CD4-positive, CD25-positive, alpha-beta regulatory T cell (primary cell): ENCODE measurements around the gene LECT2. TPM values are rescaled to one million over a fixed set of nuclear protein-coding genes. Genes with fewer than 3 reads are reported as not detected.

ENCODE experiments used
- ATAC-seq, 2 donors: fragments of 150-1000 bp; cut with Tn5 transposase; one replicate each; pipeline ENCODE4 v1.10.0; 2021; ENCODE audit warnings: low read depth in 2 of 2, moderate number of reproducible peaks in 2 of 2, moderate library complexity in 1 of 2
- DNase-seq, 3 donors: peaks; one replicate each; pipeline versions ENCODE4 v3.0.0 to v3.0.0-alpha.2; 2012 to 2022; ENCODE audit warnings: mixed read lengths in 1 of 3
- H3K27ac ChIP-seq: one replicate; pipeline ENCODE4 v1.7.0; 2013; ENCODE audit warnings: mild to moderate bottlenecking, low read length; ENCODE audit not compliant: insufficient read depth, poor library complexity, severe bottlenecking
- H3K27me3 ChIP-seq: one replicate; pipeline ENCODE4 v1.7.0; 2013; ENCODE audit warnings: low read length; ENCODE audit not compliant: control insufficient read depth, insufficient read depth
- H3K36me3 ChIP-seq: one replicate; pipeline ENCODE4 v1.7.0; 2013; ENCODE audit warnings: mild to moderate bottlenecking, low read length, moderate library complexity; ENCODE audit not compliant: control insufficient read depth, insufficient read depth
- H3K4me1 ChIP-seq: 2 replicates; pipeline ENCODE4 v1.7.0; 2013; ENCODE audit warnings: mild to moderate bottlenecking, low read length; ENCODE audit not compliant: insufficient read depth, control insufficient read depth, poor library complexity, severe bottlenecking
- H3K4me3 ChIP-seq: one replicate; pipeline ENCODE4 v1.7.0; 2013; ENCODE audit warnings: low read depth, mild to moderate bottlenecking, low read length, moderate library complexity
- H3K9me3 ChIP-seq, 2 experiments: 1 replicate in 1 of 2; 2 replicates in 1 of 2; pipeline ENCODE4 v1.7.0; 2013; ENCODE audit warnings: low read length in 2 of 2, mild to moderate bottlenecking in 1 of 2, moderate library complexity in 1 of 2; ENCODE audit not compliant: control insufficient read depth in 2 of 2
- H3K27ac Mint-ChIP-seq, 3 donors: one replicate each; pipeline ENCODE4 v1.8.0; 2020 to 2022; ENCODE audit warnings: mild to moderate bottlenecking in 3 of 3, mixed read lengths in 3 of 3, moderate library complexity in 2 of 3
- H3K27me3 Mint-ChIP-seq: one replicate; pipeline ENCODE4 v1.8.0; 2022; ENCODE audit warnings: mild to moderate bottlenecking, mixed read lengths
- H3K36me3 Mint-ChIP-seq: one replicate; pipeline ENCODE4 v1.8.0; 2020; ENCODE audit warnings: mixed read lengths
- H3K4me1 Mint-ChIP-seq, 4 donors: one replicate each; pipeline ENCODE4 v1.8.0; 2020 to 2022; ENCODE audit warnings: mixed read lengths in 4 of 4, mild to moderate bottlenecking in 1 of 4
- H3K4me3 Mint-ChIP-seq, 4 donors: one replicate each; pipeline ENCODE4 v1.8.0; 2020 to 2022; ENCODE audit warnings: mild to moderate bottlenecking in 4 of 4, mixed read lengths in 4 of 4, moderate library complexity in 3 of 4
- H3K9me3 Mint-ChIP-seq, 7 donors: one replicate each; pipeline ENCODE4 v1.8.0; 2020 to 2022; ENCODE audit warnings: mixed read lengths in 7 of 7, mild to moderate bottlenecking in 3 of 7, moderate library complexity in 2 of 7
- polyA plus RNA-seq, 4 donors: library from polyadenylated mRNA; unstranded; fragments of 300-500 nt; fragmentation: Illumina TruSeq; gene quantifications; one replicate each; pipeline ENCODE4 v1.2.3, GENCODE V29; 2021
- total RNA-seq: library from RNA; stranded (reverse); gene quantifications from one replicate; pipeline ENCODE4 v1.2.3, GENCODE V29; 2022

Gene LECT2
- total and polyA plus RNA-seq, 5 donors from 2014 or later = not detected

DNA sequence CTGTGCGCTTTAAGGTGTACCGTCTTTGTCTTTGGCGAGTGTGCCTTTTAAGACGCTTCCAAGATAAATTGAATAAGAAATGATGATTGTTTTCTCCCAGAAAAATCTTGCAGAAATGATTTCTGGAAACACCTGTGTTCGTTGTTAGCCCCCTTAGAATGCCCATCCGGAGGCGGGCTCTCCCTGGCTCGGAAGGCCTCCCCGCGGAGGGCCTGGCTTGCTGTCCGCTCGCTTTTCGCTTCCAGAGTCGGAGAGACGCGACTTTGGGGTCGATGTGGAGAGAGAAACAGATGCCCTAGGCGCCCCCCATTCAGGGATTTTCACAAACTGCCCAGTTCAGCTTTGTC, 23.9 kb downstream of the LECT2 start:
- Histone ChIP-seq H3K27ac (no peak overlapping the region), H3K9me3 (peaks cover 0 to 3% of the 10 kb centered on the region in 2 experiments), H3K4me3 (no peak overlapping the region), H3K27me3 (peaks cover 31% of the 10 kb centered on the region), H3K36me3 (no peaks in the 10 kb centered on the region), H3K4me1 (no peaks in the 10 kb centered on the region)
- Mint-ChIP-seq H3K36me3 (no peaks in the 10 kb centered on the region), H3K4me3 (peak overlapping the region in 1 of 4 donors; percentile 7), H3K27ac (no peak overlapping the region), H3K27me3 (peaks cover 56% of the 10 kb centered on the region), H3K9me3 (peaks cover 0 to 5% (median 0%) of the 10 kb centered on the region in 7 donors), H3K4me1 (no peaks in the 10 kb centered on the region)
- no peak for ATAC-seq
- DNase-seq = no peak

GRCh38 chr5:135930029-135930948, 24.5 kb downstream of the LECT2 start:
- no peak for ATAC-seq
- no peaks in the 10 kb centered on the region for H3K4me1 ChIP-seq
- peaks cover 62% of the 10 kb centered on the region for H3K27me3 Mint-ChIP-seq
- H3K9me3 ChIP-seq = peaks cover 0 to 3% of the 10 kb centered on the region in 2 experiments
- peak overlapping the region in 1 of 4 donors; percentile 7 for H3K4me3 Mint-ChIP-seq
- H3K27ac Mint-ChIP-seq = no peak overlapping the region
- no peaks in the 10 kb centered on the region for H3K36me3 ChIP-seq
- no peaks in the 10 kb centered on the region for H3K4me1 Mint-ChIP-seq
- H3K27me3 ChIP-seq = peaks cover 31% of the 10 kb centered on the region
- peaks cover 0 to 3% (median 0%) of the 10 kb centered on the region in 7 donors for H3K9me3 Mint-ChIP-seq
- no peak overlapping the region for H3K27ac ChIP-seq
- no peak for DNase-seq
- no peaks in the 10 kb centered on the region for H3K36me3 Mint-ChIP-seq
- H3K4me3 ChIP-seq = no peak overlapping the region

DNA sequence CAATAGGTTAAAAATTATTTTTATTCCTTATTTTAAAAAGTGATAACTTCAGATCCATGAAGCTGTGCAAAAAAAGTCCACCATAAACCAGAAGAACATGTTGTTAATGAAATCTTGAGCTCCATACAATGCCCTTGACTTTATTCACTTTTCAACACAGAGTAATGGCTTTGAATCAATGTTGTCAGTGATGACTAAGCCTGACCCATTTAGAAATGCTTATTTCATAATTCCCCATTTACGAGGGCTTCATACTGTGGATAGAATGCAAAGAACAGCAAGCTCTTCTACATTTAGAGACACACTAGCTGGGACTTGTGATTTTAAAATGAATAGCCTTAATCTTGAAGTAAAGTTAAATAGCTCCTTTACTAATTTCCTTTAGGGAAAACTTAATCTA, 33.4 kb downstream of the LECT2 start:
- no peak overlapping the region for H3K4me3 Mint-ChIP-seq
- H3K4me1 Mint-ChIP-seq = no peaks in the 10 kb centered on the region
- no peak for ATAC-seq

GRCh38 chr5:135920199-135920598, 34.6 kb downstream of the LECT2 start:
- Histone ChIP-seq H3K9me3 (no peaks in the 10 kb centered on the region), H3K27ac (no peak overlapping the region), H3K4me3 (no peak overlapping the region), H3K4me1 (no peaks in the 10 kb centered on the region), H3K36me3 (no peaks in the 10 kb centered on the region), H3K27me3 (peaks cover 9% of the 10 kb centered on the region)
- H3K27ac Mint-ChIP-seq = no peak overlapping the region
- H3K36me3 Mint-ChIP-seq = no peaks in the 10 kb centered on the region
- H3K4me3 Mint-ChIP-seq = no peak overlapping the region
- H3K9me3 Mint-ChIP-seq = peaks cover 0 to 2% (median 0%) of the 10 kb centered on the region in 7 donors
- ATAC-seq (no peak), DNase-seq (no peak)
- peaks cover 20% of the 10 kb centered on the region for H3K27me3 Mint-ChIP-seq
- no peaks in the 10 kb centered on the region for H3K4me1 Mint-ChIP-seq

More for the DNA sequence above, 33.4 kb downstream of the LECT2 start:
- H3K4me3 ChIP-seq = no peak overlapping the region
- no peaks in the 10 kb centered on the region for H3K36me3 ChIP-seq
- H3K27me3 ChIP-seq = peaks cover 13% of the 10 kb centered on the region
- H3K27ac ChIP-seq = no peak overlapping the region
- H3K4me1 ChIP-seq = no peaks in the 10 kb centered on the region
- Mint-ChIP-seq H3K36me3 (no peaks in the 10 kb centered on the region), H3K27ac (no peak overlapping the region), H3K27me3 (peaks cover 31% of the 10 kb centered on the region), H3K9me3 (peaks cover 0 to 2% (median 0%) of the 10 kb centered on the region in 7 donors)
- no peaks in the 10 kb centered on the region for H3K9me3 ChIP-seq
- DNase-seq = no peak

GRCh38 chr5:135916638-135917263, 38.0 kb downstream of the LECT2 start:
- Mint-ChIP-seq H3K27me3 (peaks cover 10% of the 10 kb centered on the region), H3K9me3 (peaks cover 0 to 7% (median 2%) of the 10 kb centered on the region in 7 donors), H3K4me1 (peaks cover 0 to 13% (median 7%) of the 10 kb centered on the region in 4 donors), H3K36me3 (no peaks in the 10 kb centered on the region), H3K27ac (no peak overlapping the region), H3K4me3 (no peak overlapping the region)
- H3K4me3 ChIP-seq = no peak overlapping the region
- no peaks in the 10 kb centered on the region for H3K4me1 ChIP-seq
- H3K27me3 ChIP-seq = peaks cover 9% of the 10 kb centered on the region
- DNase-seq (no peak), ATAC-seq (no peak)
- H3K9me3 ChIP-seq = no peaks in the 10 kb centered on the region
- H3K27ac ChIP-seq = no peak overlapping the region
- no peaks in the 10 kb centered on the region for H3K36me3 ChIP-seq

GRCh38 chr5:135915466-135916001, 39.2 kb downstream of the LECT2 start:
- Mint-ChIP-seq H3K4me3 (no peak overlapping the region), H3K27ac (peak overlapping the region in 1 of 3 donors; percentile 21), H3K36me3 (no peaks in the 10 kb centered on the region), H3K4me1 (peaks cover 0 to 13% (median 7%) of the 10 kb centered on the region in 4 donors), H3K27me3 (peaks cover 12% of the 10 kb centered on the region), H3K9me3 (peaks cover 0 to 7% (median 2%) of the 10 kb centered on the region in 7 donors)
- H3K27ac ChIP-seq = no peak overlapping the region
- no peak overlapping the region for H3K4me3 ChIP-seq
- no peaks in the 10 kb centered on the region for H3K36me3 ChIP-seq
- no peak for ATAC-seq
- DNase-seq = no peak
- peaks cover 10% of the 10 kb centered on the region for H3K27me3 ChIP-seq
- no peaks in the 10 kb centered on the region for H3K4me1 ChIP-seq
- no peaks in the 10 kb centered on the region for H3K9me3 ChIP-seq

DNA sequence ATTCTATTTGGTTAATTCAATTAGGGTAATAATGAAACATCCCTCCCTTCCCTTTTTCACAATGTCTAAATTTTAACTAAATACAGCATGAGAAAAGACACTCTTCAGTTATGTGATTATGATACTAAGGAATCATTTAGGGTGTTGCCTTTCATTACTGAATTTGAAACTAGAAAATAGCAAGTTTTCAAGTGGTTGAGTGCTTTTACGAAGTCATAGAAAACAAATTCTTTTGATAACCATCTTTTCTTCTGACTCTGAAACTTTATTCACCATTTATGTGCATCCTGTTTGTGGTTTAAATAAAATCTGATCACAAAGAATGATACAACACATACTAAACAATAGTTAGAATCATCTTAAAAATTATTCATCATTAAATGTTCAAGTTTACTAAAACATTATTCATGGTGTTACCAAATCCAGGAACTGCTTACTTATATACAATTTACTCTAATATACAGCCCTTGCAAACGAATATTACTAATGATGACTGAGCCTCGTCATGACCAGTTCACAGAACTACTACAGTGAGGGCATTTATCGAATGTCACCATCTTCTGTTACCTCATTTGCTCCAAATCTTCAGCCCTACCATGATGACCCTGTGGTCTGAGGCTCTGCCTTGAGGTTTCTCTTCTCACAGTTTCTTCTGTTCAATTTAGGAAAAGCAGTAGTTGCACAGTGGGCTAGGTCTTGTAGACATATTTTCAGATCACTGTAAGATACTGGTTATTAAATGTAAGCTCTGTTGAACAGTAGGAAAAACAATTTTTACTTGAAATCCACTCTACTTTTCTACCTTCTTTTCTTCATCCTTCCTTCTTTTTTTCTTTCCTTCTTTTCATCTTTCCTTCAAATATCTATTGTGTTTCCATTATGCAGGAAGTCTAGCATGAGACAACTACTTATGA, 40.8 kb downstream of the LECT2 start:
- H3K9me3 Mint-ChIP-seq = peaks cover 0 to 7% (median 2%) of the 10 kb centered on the region in 7 donors
- no peaks in the 10 kb centered on the region for H3K36me3 ChIP-seq
- peaks cover 0 to 13% (median 7%) of the 10 kb centered on the region in 4 donors for H3K4me1 Mint-ChIP-seq
- H3K4me1 ChIP-seq = no peaks in the 10 kb centered on the region
- H3K27ac ChIP-seq = no peak overlapping the region
- no peak overlapping the region for H3K27ac Mint-ChIP-seq
- H3K27me3 ChIP-seq = peaks cover 11% of the 10 kb centered on the region
- DNase-seq (no peak), ATAC-seq (no peak)
- H3K9me3 ChIP-seq = no peaks in the 10 kb centered on the region
- H3K36me3 Mint-ChIP-seq = no peaks in the 10 kb centered on the region
- peak overlapping the region in 1 of 4 donors; percentile 5 for H3K4me3 Mint-ChIP-seq
- H3K4me3 ChIP-seq = peak overlapping the region; percentile 26
- peaks cover 13% of the 10 kb centered on the region for H3K27me3 Mint-ChIP-seq
